H4 (cell line): Measurements from ENCODE around the gene TMA7. TPM values are rescaled to one million over a fixed set of nuclear protein-coding genes. Genes with fewer than 3 reads are reported as not detected.
"Not testable (repeated sequence)": the region's sequence is repeated elsewhere in the genome, so short reads cannot be mapped to it uniquely, and the experiment has no call there.

Source experiments
- DNase-seq: peaks from one replicate; pipeline ENCODE4 v3.0.0-alpha.2; 2015; ENCODE audit warnings: low spot score
- total RNA-seq: library from RNA; depleted of rRNA; stranded (reverse); fragments of >200 nt; shearing (Covaris generic); gene quantifications from 2 replicates; pipeline ENCODE4 v1.2.3, GENCODE V29; 2014; rRNA removed

Gene TMA7
- total RNA-seq = 502 and 627 TPM in 2 replicates

GRCh38 chr3:48439820-48440589 is at the start of gene TMA7, which contains the start of gene CCDC51:
Gene TMA7, plus strand, starts transcription at chr3:48440257. Its CDS starts 40 bp downstream, at chr3:48440297.
Gene CCDC51, minus strand, starts transcription at chr3:48440119. Its CDS starts 4,991 bp downstream, at chr3:48435128.
- DNase-seq = peak; percentile 93

- no peak for DNase-seq
Measured at GRCh38 chr3:48394391-48394790, 45.7 kb upstream of the TMA7 start.

- DNase-seq = no peak
Measured at GRCh38 chr3:48395714-48396113, 44.3 kb upstream of the TMA7 start.

GRCh38 chr3:48397767-48398681 is 42.0 kb upstream of the TMA7 start:
- DNase-seq = no peak

- no peak for DNase-seq
Measured at GRCh38 chr3:48398701-48399386, 41.2 kb upstream of the TMA7 start.

- DNase-seq = no peak
Measured at GRCh38 chr3:48399387-48400172, 40.5 kb upstream of the TMA7 start.

- peak; percentile 34 for DNase-seq
Measured at GRCh38 chr3:48400824-48401433, 39.1 kb upstream of the TMA7 start.

GRCh38 chr3:48401434-48401901 is 38.6 kb upstream of the TMA7 start:
- DNase-seq = not testable (repeated sequence)

- DNase-seq = peak; percentile 33
Measured at GRCh38 chr3:48402281-48402732, 37.8 kb upstream of the TMA7 start.

- no peak for DNase-seq
Measured at GRCh38 chr3:48402907-48403306, 37.1 kb upstream of the TMA7 start.

GRCh38 chr3:48403533-48404439 is 36.3 kb upstream of the TMA7 start:
- no peak for DNase-seq

GRCh38 chr3:48404440-48405342 is 35.4 kb upstream of the TMA7 start:
- no peak for DNase-seq

GRCh38 chr3:48405343-48405881 is 34.6 kb upstream of the TMA7 start:
- DNase-seq = no peak

- DNase-seq = no peak
Measured at GRCh38 chr3:48405971-48406370, 34.1 kb upstream of the TMA7 start.

GRCh38 chr3:48406443-48407431 is 33.3 kb upstream of the TMA7 start:
- no peak for DNase-seq

GRCh38 chr3:48407542-48408099 is 32.4 kb upstream of the TMA7 start:
- no peak for DNase-seq
